OCI-LY3 (cell line): ENCODE data around the gene NINL.

Source experiments
- EZH2phosphoT487 ChIP-seq: fragments of 200-600 bp; shearing (Covaris generic); IDR thresholded peaks from 2 replicates; pipeline ENCODE4 v1.6.1; 2018; ENCODE audit warnings: antibody characterized with exemption, mixed run types, low read depth
- TF ChIP-seq, protein P1 (sequence below): fragments of 200-600, 300-600 bp; sonication (generic); IDR thresholded peaks from 2 replicates; pipeline ENCODE4 v1.5.1; 2014; ENCODE audit warnings: antibody characterized with exemption, low read length, low read depth

DNA sequence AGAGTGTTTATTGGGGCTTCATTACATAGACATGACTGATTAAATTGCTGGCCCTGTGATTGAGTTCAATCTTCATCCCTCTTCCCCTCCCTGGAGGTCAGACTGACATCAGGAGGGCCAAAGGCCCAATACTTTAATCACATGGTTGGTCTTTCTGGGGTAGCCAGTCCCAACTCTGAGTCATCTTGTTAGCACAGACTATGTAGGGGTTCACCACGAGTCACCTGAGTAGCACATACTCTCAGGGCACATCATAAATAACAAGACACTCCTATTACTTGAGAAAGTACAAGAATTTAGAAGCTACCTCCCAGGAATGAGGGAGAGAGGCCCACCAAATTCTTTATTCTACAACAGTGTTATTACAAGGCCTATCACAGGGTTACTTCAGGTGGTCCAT is 166.6 kb downstream of the NINL start:
- TF ChIP-seq, protein P1, sequence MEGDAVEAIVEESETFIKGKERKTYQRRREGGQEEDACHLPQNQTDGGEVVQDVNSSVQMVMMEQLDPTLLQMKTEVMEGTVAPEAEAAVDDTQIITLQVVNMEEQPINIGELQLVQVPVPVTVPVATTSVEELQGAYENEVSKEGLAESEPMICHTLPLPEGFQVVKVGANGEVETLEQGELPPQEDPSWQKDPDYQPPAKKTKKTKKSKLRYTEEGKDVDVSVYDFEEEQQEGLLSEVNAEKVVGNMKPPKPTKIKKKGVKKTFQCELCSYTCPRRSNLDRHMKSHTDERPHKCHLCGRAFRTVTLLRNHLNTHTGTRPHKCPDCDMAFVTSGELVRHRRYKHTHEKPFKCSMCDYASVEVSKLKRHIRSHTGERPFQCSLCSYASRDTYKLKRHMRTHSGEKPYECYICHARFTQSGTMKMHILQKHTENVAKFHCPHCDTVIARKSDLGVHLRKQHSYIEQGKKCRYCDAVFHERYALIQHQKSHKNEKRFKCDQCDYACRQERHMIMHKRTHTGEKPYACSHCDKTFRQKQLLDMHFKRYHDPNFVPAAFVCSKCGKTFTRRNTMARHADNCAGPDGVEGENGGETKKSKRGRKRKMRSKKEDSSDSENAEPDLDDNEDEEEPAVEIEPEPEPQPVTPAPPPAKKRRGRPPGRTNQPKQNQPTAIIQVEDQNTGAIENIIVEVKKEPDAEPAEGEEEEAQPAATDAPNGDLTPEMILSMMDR = no peak
- no peak for TF ChIP-seq EZH2phosphoT487
